Fibroblast of peridontal ligament (primary cell): ENCODE results near the gene NXN.
A peak's percentile ranks its signal among the peaks of the same experiment; 100 is the strongest.
"Not testable (repeated sequence)": the region's sequence is repeated elsewhere in the genome, so short reads cannot be mapped to it uniquely, and the experiment has no call there.

Experiments
- DNase-seq: peaks from one replicate; pipeline ENCODE4 v3.0.0-alpha.2; 2010; ENCODE audit errors: extremely low read depth

Gene NXN

DNA sequence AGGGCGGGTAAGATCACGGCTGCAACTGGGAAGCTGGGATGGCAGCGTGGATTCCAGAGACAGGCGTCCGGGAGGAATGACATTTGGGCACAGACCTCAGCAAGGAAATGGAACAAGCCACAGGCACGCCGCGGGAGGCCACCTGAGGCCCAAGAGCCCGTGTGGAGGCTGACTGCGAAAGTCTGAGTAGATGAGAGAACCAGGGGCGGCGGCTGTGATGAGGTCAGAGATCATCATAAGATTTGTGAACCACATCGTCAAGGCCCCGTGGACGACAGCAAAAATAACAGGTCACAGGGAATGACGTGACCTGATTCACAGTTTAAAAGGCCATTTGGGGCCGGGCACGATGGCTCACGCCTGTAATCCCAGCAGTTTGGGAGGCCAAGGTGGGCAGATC, 149.2 kb downstream of the NXN start:
- no peak for DNase-seq

DNA sequence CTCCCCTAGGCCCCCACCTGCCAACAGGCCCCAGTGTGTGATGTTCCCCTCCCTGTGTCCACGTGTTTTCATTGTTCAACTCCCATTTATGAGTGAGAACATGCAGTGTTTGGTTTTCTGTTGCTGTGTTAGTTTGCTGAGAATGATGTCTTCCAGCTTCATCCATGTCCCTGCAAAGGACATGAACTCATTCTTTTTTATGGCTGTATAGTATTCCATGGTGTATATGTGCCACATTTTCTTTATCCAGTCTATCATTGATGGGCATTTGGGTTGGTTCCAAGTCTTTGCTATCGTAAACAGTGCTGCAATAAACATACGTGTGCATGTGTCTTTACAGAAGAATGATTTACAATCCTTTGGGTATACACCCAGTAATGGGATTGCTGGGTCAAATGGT, 150.0 kb downstream of the NXN start:
- not testable (repeated sequence) for DNase-seq

- peak; percentile 84 for DNase-seq
These were observed 150.8 kb downstream of the NXN start for GRCh38 chr17:828761-829160.

DNA sequence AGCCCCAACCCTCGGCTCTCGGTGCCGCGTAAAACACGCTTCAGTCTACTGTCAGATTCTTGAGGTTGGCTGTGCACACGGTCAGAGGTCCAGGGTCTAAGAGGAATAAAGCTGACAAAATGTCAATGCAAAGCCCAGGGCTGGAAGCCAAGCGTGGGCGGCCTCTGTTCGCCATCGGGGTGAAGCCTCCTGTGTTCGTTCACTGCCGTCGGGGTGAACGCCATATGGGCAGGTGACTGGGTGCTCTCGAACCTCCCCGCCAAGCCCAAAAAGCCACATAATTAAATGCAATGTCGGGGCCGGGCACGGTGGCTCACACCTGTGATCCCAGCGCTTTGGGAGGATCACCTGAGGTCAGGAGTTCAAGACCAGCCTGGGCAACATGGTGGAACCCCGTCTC, 152.8 kb downstream of the NXN start:
- DNase-seq: no peak

DNA sequence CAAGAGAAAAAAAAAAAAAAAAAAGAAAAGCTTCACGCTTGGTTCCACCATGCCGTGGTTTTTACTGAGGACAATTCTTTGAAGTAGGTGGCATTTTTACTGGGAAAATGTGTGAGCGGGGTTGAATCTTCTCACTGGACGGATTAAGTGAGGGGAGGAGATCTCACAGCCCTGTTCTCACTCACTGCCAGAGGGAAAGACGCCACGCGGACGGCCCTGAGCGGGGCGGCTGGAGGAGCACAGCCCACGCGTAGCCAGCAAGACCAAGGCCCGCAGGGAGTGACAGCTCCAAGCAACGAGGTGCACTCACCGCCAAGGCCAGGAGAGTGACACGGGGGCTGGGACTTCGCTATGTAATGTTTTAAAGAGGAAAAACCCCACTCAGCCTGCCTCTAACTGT, 154.4 kb downstream of the NXN start:
- no peak for DNase-seq

- DNase-seq: no peak
These were observed 155.2 kb downstream of the NXN start for GRCh38 chr17:824378-824777.

DNA sequence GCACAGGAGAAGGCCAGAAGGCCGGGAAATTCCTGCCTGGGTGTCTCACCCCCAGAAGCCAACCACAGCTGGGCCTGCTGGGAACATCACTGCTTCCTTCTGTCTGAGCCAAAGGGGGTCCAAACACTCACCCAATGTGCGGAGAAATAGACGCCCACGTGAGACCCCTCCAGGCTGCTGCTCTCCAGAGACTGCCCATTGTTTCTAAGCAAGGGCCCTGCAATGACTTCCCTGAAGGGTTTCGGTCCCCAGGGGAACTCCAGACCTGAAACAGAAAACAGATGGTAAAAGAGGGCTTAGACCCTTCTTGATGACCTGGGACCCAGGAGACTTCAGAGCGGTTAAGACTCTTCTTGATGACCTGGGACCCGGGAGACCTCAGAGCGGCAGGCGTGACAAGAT, 156.1 kb downstream of the NXN start:
- no peak for DNase-seq

DNA sequence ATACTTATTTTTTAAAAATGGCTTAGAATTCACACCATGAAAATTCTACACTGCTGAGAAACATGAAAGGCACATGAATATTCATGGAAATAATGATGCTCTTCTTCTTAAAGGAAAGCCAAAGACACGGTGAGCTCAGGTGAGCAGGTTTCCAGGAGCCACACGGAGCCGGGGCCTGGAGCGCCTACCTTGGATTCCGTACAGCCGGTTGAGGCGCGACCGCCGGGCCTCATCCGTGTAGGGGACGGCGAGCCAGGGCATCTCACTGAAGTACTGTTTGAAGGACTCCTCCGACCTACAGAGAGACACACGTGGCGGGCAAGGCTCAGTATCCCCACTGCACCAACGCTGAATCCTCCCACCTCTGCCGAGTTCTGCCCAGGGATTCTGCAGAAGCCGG, 160.3 kb downstream of the NXN start:
- DNase-seq: no peak

GRCh38 chr17:814371-814770, 165.2 kb downstream of the NXN start:
- no peak for DNase-seq

DNA sequence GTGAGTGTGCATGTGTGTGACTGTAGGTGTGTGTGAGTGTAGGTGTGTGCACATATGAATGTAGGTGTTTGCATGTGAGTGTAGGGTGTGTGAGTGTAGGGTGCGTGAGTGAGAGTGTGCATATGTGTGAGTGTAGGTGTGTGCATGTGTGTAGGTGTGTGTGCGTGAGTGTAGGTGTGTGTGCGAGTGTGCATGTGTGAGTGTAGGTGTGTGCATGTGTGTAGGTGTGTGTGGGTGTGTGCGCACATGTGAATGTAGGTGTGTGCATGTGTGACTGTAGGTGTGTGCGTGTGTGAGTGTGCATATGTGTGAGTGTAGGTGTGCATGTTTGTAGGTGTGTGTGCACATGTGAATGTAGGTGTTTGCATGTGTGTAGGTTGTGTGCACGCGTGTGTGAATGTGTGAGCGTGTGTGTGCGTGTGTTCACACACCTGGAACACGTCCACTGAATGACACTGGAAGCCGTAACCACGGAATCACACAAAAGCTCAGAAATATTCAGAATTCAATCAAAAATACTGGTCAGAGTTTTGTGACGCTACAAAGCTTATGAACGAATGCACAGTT, 166.9 kb downstream of the NXN start:
- DNase-seq: no peak

DNA sequence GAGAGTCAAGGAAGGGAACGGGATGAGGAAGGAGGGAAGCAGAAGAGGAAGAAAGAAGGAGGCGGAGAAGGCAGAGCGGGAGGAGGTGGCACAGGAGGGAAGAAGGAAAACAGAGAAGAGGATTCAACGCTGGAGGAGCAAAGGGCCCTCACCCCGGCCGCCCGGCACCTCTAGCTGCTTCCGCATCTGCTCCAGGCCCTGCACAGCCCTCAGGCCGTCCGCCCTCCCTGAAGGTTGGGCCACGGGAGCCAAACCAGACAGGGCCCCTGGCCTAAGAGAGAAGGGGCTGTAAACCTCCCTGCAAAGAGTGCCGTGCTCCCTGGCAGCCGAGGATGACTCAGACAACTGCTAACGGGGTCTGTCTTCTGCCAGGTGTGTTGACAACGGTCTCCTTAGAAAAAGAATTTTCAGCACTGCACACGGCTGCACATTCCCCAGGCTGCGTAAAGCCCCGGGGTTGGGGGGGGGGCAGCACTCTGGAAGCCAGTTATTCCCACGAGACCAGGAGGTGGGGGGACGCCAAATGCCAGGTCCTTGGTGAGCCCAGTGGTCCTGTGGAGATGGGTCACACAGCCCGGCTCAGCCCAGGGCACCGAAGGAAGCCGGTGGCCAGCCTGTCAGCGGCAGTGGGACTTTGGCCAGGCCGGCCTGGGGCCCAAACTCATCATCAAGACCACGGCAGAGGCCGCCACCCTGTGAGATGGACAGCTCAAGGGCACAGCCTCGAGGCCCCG, 168.4 kb downstream of the NXN start:
- DNase-seq: no peak

DNA sequence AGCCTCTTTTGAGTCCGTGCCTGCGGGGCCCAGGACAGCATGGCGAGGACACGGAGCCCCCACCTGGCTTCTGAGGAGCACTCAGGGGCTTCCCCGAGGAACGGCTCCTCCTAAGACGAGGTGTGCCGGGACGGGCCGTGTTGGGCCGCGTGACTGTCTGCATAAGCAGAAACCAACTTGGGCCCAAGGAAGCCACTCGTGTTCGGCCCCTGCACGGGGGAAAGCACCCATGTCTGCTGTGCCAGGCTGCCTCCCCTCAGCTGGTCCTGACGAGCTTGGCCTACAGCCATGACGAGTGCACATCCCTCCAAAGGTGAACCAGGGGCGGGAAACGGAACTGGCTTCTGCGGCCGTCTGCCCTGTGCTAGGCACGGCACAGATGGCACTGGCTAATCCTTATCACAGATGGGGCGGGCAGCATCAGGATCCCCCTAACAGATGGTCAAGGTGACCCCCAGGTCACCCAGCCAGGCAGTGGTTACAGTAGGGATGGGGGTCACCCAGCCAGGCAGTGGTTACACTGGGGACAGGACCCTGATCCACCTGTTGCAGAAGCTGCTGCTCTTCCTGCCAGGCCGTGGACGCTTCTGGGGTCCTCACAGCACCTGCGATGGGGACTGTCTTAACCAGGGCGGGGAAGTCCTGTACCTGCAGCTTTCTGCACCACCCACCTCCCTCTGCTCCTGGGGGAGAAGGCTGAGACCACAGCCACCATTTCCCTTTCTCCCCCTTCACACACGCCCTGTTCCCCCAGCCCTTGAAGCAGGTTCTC, 171.9 kb downstream of the NXN start:
- DNase-seq: no peak

DNA sequence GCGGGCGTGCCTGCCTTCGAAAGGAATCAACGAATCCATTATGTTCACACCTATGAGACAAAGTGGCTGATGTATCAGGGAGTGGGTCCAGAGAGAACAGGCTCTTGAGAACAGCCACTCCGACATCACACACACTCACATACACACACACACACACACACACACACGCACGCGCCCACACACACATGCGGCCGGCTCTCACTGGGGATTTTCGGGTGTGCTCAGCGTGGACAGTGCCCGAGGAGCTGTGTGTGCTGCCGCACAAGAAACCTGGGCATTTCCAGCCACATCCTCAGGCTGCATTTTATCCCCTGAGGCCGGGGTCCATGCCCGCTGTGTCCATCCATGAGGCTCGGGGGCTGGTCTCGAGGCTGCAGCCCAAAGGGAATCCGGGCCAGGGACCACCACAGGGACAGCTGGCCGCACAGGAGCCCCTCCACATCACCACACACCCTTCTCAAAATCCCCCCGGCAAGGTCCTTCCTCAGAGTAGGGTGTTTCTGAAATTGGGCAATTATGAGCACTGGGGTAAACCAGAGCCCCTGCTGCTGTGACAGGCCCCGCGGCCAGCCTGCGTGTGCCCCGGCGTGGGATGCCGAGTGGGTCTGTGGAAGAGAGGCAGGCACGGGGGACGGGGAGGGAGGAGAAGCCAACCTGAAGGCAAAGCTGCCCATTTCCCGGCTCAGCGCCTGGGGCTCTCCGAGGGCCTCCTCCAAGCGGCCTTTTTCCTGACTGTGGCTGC, 172.6 kb downstream of the NXN start:
- no peak for DNase-seq

DNA sequence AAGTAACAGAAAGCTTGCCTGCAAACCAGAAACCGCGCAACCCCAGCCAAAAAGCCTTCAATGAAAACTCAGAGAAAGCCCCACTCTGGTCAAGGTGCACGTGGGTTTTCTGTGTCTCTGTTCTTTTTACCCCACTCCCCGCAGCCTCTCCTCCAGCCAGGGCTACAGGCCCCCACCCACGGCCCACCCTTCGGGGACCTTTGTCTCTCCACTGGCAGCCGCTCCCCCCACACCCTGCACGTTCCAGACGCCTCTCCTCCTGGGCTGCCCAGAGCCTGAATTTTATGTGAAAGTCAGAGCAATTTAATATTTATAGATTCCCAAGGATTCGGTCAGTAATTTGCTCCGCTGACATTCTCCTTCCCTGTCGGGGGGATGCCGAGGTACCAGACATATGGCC, 173.2 kb downstream of the NXN start:
- DNase-seq: no peak

DNA sequence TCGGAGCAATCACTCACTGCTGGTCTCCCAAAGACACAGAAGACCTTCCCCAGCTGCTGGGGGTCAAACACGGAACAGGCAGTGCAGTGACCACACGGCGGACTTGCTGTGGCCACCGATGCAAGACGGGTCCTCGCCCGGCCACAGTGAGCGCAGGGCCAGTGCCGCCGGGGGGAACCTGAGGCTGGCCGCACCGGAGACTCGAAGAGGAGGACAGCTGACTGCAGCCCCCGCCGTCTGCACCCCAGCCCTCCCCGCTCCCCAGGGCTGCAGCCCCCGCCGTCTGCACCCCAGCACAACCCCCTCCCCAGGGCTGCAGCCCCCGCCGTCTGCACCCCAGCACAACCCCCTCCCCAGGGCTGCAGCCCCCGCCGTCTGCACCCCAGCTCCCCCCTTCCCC, 173.7 kb downstream of the NXN start:
- not testable (repeated sequence) for DNase-seq

GRCh38 chr17:804541-805435, 174.8 kb downstream of the NXN start:
- DNase-seq: no peak

DNA sequence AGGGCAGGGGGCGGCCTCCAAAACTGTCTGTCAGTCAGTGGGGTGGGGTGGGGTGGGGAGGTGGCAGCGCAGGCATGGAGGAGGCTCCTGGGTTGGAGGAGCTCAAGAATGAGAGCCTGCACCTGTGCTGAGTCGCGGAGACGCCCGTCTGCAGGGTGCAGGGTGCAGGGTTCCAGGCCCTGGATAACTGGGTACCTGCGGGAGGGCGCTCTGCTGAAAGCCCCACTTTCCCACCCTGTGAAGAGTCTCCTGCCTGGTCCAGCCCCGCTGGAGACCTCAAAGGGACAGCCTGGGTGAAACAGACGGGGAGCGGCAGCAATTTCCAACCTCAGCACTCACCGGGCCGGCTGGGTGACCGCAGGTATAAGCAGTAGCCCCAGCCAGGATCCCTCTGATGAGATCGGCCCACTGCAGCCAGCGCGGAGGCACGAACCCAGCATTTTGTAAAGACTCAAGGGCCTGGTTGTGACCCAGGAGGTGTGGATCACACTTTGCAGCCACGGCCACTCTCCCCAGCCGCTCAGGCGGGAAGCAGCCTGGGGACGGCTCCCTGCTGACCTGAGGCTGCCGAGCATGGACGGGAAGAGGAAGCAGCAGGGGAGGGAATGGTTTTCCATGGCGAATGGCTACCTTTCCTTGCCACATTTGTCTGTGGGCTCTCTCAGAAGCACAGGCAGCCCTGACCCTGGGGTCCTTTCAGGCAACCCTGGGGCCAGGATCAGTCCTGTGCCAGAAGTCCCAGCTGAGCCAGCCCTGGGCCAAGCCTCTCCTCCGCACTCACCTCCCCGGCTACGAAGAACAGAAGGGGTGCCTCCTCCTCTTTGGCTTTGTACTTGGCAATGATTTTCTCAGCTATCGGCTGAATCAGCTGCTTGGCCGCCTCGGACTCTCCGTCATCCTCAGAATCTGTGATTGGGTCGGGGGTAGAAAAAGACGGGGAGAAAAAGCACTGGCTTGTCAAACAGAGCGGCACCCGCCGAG, 176.4 kb downstream of the NXN start:
- DNase-seq: no peak

GRCh38 chr17:802481-802880, 177.1 kb downstream of the NXN start:
- DNase-seq: no peak

GRCh38 chr17:801660-802059, 177.9 kb downstream of the NXN start:
- DNase-seq: no peak
